IPS-NIHi7 (cell line): Measurements from ENCODE around the gene PGM2.

Experiments used
- DNase-seq: peaks from one replicate; pipeline ENCODE4 v3.0.0; 2012; ENCODE audit warnings: mixed read lengths; ENCODE audit errors: extremely low spot score

The PGM2 gene

DNA sequence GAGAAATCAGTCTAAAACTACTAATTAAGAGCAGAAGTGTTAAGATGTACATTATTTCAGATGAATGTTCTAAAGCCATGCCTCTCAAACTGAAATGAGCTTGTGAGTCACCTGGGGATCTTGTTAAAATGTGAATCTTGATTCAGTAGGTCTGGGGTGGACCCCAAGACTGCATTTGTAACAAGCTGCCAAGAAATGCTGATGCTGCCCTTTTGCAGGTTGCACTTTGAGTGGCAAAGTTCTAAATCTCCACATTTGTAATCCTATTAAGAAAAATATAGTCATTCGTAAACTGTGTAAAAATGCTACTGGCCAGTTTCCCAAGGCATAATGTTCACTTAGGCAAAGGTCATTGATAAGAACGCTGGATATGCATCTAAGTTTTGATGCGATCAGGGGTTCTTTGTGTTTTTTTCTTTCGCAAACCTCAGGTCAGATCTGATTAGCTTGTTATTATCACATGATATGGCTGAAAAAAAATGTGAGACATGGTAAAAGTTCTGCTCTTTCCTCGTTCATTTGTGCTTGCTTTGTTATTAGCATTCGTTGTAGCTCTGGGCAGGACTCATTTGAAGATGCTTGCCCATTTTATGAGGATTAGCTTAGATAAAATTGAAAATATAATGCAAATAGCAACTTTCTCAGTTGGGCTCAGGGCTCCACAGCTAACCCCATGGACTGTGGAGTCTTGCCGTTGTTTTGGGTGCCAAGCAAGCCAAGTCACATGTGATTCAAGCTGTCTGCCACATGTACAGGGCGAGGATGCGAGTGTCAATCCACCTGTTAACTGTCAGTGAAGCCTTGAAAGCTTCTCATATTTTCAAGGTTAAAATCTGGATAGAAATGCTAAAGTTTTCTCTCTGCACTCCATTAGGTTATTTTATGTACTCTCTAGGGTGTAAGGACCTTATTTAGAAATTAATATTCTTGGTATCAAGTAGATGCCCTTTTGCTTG, 76.5 kb downstream of the PGM2 start:
- DNase-seq: no peak

DNA sequence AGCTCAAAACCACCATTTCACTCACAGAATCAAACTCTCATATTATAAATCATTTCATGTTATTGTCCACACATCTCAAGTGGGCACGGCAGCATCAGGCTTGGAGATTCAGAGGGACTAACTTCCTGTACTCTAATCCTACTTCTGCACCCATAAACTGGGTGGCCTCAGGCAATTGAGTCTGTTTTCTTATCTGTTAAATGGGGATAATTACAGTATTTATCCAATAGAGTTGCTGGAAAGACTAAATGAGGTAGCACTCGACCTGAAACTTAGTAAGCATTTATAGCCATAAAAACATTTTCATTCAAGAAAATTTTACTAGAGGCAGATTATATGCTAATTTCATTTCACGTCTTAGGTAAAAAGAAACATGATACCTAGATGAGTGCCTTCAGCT, 77.4 kb downstream of the PGM2 start:
- no peak for DNase-seq

DNA sequence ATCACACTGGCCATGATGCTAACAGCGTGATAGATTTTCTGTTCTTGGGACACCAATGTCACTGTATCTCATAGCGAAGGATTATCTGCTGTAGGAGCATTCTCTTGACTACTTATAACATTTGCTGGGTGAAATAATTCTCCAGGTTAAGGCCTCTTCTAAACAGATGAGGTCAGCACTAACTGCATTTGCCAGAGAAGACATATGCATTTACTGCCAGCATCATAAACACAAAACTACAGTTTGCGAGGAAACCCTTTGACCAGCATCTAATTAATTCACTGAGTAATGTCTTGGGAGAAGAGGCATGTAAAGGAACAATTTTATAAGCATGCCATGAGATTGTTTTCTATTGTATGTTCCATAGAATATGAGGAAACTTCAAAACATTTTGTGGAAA, 78.3 kb downstream of the PGM2 start:
- DNase-seq: no peak

DNA sequence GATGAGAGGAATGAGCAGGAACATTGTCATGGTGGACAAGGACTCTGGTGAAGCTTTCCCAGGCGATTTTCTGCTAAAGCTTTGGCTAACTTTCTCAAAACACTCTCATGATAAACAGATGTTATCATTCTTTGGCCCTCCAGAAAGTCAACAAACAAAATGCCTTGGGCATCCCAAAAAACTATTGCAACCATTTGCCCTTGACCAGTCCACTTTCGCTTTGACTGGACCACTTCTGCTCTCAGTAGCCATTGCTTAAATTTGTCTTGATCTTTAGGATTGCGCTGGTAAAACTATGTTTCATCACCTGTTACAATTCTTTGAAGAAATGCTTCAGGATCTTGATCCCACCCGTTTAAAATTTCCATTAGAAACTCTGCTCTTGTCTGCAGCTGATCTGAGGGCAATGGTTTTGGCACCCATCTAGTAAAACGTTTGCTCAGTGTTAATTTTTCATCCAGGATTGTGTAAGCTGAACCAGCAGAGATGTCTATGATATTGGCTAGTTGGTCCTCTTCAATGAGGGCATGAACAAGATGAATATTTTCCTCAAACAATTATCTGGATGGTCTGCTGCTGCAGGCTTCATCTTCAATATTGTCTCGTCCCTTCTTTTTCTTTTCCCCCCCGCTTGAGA, 79.2 kb downstream of the PGM2 start:
- DNase-seq: no peak

DNA sequence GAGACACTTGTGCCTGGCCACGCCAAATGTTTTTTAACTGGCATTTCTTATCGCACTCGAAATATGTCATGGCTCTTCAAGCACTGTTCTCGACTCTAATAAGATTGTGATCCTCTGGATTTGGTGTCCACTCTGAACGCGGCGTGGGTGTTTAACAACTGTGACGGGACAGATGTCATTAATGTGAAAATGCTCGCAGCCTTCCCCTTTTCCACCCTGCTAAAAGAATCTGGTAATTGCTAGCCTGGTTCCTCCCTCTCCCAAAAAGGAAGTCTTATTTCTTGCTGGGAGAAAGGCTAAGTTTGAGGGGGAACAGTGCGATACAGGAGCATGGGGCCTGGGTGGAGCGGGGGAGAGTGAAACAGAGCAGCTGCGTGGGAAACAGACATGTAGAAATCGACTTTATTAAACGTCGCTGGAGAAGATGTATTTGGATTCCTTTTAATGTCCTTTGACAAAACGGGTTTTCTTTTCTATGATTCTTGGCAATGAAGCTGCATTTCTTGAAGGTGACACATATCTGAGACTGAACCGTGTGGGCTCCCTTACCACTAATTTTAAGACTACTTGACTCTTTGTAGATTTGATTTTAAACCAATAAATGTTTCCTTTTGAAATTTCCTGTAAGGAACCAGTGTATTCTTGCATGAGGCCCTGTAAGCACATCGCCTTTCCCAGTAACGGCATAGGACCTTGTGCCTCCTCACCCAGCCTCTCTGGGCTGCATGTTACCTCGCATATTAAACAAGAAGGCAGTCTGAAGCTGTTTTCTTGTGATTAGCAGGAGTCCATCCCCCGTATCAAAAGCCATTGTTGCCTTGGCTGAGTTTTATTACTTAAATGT, 82.2 kb downstream of the PGM2 start:
- no peak for DNase-seq

DNA sequence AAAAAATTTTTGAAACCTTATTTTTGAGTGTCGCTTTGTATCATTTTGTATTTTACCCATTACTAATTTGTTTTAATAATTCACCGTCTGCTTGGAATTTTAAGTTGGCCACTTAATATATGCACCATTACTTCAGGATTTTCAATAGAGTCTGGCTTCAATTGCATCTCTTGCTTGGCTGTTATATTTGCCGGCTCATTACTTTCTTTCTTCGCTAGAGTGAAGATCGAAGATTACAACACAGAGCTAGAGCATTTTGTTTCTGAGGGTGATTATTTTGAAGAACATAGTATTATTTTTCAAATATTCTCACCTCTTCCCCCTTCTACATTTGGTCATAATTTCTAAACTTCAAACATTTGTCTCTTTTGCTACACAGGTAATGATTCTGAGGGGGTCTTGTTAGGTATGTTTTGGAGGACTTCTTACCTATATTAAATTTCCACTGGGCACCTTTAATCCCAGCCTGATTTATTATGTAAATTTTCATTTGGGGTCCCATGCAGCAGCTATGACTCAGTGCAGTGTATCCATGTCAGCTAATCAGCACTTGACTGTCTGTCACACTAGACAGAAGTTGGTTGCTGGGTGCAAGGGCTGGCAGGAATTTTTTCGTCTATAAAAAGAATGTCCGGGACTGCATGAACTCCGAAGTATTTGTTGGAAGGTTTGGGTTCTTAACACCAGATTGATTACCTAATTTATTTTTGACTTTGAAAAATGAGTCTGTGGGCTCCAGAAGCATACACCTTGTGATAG, 83.0 kb downstream of the PGM2 start:
- no peak for DNase-seq

DNA sequence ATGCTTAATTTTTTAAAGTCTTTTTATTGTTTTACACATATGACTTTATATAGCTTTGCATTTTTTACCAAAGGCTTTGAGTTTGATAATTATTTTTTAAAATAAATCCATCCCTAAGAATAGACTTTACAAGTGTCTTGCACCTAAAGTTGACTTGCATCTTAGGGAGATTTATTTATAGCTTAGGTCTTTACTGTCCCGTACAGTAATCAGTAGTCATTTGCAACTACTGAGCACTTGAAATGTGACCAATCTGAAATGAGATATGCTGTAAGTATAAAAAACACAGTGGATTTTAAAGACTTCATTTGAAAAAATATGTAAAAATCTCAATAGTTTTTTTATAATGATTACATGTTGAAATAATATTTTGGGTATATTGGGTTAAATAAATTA, 83.6 kb downstream of the PGM2 start:
- no peak for DNase-seq
